ENCODE results near the gene CAMTA1.

Gene CAMTA1

GRCh38 chr1:6928106-6928885, 143.0 kb downstream of the CAMTA1 start:
- no peak for DNase-seq (ENCODE audit: low read depth)

GRCh38 chr1:6930732-6931300, 145.6 kb downstream of the CAMTA1 start:
- no peak for DNase-seq (ENCODE audit: low read depth)

GRCh38 chr1:6935361-6935883, 150.2 kb downstream of the CAMTA1 start:
- DNase-seq (ENCODE audit: low read depth), result no peak

DNA sequence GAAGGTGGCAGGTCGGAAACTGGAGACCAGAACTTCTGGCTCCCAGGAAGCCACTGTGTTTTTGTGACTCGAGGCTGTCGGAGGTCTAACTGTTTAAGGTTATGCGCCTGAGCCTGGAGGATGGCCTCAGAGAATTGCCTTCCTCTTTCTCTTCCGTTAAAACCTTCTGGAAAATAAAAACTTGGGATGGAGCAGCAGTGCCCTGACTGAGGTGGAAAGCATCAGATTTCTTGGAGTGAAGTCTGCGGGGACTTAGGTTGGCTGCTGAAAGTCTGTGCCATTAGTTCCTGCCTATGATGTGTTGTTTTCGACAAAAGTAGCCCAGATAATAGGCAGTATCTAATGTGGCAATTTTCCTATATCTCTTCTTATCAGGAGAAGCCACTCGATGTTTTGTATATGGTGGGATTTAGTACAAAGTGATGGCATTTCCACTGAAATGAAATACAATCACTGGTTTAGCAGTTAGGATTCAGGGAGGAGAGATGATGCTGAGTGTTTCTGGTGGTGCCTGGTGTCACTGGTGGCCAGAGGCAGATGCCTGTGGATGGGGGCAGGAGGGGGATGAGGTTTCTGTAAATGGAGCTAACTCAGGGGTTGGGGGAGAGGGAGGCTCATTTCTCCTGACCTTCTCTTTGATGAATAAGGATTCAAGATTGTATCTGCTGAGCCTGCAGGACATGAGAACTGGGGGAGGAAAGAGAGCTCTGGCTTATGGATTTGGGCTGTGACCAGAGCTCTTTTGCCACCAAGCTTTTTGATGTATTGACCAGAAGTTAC, 150.8 kb downstream of the CAMTA1 start:
- DNase-seq (ENCODE audit: low read depth), result no peak

- DNase-seq (ENCODE audit: low read depth), result no peak
These were observed 151.8 kb downstream of the CAMTA1 start for GRCh38 chr1:6937048-6937447.

- DNase-seq (ENCODE audit: low read depth), result no peak
These were observed 154.1 kb downstream of the CAMTA1 start for GRCh38 chr1:6939363-6939762.

- DNase-seq (ENCODE audit: low read depth), result no peak
These were observed 156.5 kb downstream of the CAMTA1 start for GRCh38 chr1:6941786-6942185.

DNA sequence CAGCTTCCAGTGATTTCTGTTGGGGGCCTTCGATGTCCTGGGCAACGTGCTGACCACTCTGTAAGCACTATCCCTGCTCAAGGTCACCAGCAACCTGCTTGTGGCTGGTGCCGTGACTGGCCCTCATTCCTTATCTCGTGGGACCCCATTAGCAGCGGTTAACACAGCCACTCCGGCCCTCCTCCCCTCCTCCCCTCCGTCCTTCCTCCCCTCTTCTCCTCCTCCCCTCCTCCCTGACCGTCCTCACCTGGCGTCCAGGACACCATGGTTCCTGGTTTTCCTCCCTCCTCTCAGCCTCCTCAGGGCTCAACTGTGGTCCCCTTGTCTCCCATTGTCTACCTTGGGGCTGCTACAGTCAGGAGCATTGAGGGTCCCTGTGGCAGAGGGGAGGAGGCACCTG, 157.7 kb downstream of the CAMTA1 start:
- no peak for DNase-seq (ENCODE audit: low read depth)

- no peak for DNase-seq (ENCODE audit: low read depth)
These were observed 159.2 kb downstream of the CAMTA1 start for GRCh38 chr1:6944434-6944833.

DNA sequence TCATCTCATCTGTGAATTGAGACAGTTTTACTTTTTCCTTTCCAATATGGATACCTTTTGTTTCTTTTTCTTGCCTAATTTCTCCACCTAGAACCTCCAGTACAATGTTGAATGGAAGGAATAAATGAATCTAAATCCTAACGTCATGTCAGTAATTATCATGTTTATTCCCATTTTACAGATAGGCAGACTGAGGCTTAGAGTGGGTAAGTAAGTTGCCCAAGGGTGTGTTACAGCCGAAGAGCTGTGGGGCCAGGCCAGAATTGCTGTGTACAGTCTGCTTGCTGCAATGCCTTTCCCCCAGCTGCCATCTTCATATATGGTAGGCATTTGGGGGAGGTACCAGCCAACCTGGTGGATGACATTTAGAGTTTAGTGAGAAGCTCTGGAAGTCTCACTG, 162.7 kb downstream of the CAMTA1 start:
- DNase-seq (ENCODE audit: low read depth), result no peak

DNA sequence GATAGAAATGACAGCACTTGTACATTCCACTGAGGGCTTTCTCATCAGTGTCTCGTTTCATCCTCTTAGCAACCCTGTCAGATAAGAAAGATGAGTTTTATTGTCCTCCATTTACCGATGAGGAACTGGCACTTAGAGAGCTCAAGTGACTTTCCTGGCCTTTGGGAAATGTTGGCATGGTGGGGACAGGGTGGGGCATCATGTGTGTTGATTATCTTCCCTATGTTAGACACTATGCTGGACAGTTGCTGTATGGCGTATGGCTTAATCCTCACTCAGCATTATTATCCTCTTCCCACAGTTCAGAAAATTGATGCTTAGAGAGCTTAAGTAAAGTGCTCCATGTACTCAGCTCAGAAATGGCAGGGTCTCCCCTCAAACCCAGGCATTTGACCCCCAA, 163.2 kb downstream of the CAMTA1 start:
- DNase-seq (ENCODE audit: low read depth), result no peak

- DNase-seq (ENCODE audit: low read depth), result no peak
These were observed 163.6 kb downstream of the CAMTA1 start for GRCh38 chr1:6948861-6949260.

GRCh38 chr1:6950001-6950765, 164.9 kb downstream of the CAMTA1 start:
- no peak for DNase-seq (ENCODE audit: low read depth)

DNA sequence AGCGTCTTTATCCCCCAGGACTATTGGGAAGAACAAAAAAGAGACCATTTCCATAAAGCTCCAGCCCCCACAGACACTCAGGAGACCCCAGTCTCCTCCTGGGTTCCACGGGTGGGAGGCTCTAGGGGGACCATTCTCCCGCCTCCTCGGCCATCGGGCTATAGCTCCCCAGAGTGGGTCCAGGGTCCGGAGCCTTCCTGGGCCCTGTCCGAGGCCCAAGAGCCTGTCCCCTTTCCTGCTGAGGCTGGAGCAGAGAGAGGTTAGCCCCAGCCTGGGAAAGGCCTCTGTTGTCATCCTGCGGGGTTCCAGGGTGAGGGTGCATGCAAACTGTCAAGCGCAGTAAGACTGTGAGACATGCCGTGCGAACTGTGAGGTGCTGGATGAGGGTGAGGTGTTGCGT, 166.3 kb downstream of the CAMTA1 start:
- no peak for DNase-seq (ENCODE audit: low read depth)

DNA sequence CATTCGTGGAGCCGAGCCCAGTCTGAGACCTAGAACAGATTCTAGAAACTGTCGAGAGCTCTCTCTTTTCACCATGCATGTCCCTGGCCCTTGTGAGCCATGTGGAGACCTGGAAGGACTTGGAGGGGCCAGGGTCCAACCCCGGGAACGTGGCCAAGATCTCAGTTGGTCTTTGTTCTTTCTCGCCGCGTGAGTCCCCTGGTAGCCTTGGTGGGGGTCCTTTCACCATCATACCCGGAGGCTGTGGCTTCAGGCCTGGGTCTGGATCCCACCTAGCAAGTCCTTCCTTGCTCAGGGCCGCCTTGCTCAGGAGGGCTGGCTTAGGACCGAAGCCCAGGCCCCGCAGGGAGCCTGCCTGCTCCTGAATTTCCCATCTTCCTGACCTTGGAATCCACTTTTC, 168.0 kb downstream of the CAMTA1 start:
- DNase-seq (ENCODE audit: low read depth), result no peak

- DNase-seq (ENCODE audit: low read depth), result no peak
These were observed 168.7 kb downstream of the CAMTA1 start for GRCh38 chr1:6953907-6954364.

GRCh38 chr1:6954591-6954990, 169.3 kb downstream of the CAMTA1 start:
- DNase-seq (ENCODE audit: low read depth), result no peak

DNA sequence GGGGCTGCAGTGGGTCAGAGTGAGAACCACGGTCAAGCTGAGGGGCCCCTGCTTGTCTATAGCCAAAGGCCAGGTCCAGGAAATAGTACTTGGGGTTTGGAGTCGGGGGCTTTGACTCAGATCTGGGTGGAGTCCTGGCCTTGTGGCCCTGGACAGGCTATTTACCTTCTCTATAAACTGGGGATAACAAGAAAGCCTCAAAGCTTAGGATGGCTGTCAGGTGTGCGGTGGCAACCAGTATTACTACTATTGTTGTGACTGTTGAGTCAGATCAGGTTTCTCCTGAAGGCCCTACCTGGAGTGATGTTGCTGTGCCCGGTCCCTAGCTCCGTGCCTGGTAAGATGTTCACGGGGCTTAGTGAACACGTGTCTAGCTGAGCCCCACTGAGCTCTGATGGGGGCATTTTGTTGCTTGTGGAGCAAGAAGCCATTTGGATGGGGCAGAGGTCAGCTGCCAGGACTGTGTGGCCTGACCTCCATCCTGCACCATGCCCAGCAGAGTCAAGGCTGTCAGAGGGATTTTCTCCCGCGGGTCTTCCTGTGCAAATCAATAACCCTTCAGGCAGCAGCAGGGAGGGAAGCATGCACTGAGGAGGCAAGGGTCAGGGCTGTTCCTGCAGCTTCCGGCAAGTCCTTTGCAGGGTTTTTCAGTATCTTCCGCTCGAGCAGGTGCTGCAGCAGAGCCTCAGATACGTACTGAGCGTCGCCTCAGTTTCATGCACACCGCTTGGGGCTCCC, 170.3 kb downstream of the CAMTA1 start:
- no peak for DNase-seq (ENCODE audit: low read depth)

- DNase-seq (ENCODE audit: low read depth), result no peak
These were observed 171.4 kb downstream of the CAMTA1 start for GRCh38 chr1:6956488-6957159.

- DNase-seq (ENCODE audit: low read depth), result no peak
These were observed 172.1 kb downstream of the CAMTA1 start for GRCh38 chr1:6957341-6957740.
